HEK293 (cell line): ENCODE results near the gene UGT1A8.

ENCODE experiments used
- CTCF ChIA-PET: fragments of 350-600 bp; formaldehyde crosslinking; extraction: SDS; loops from one replicate; lab custom pipeline; 2021; ENCODE audit warnings: antibody characterized with exemption; lab: Yijun Ruan, JAX
- POLR2A ChIA-PET: fragments of 300-600 bp; formaldehyde crosslinking; extraction: SDS; loops from one replicate; lab custom pipeline; 2020; ENCODE audit warnings: antibody characterized with exemption, inconsistent platforms; lab: Yijun Ruan, JAX
- H3K27ac ChIP-seq: fragments of 200-500 bp; sonication (Bioruptor generic); 2 replicates; pipeline ENCODE4 v1.5.1; 2014; ENCODE audit warnings: low read depth, low read length, control low read depth, inconsistent platforms; ENCODE audit errors: extremely low read depth
- H3K36me3 ChIP-seq, 2 experiments: fragments of 200-500 bp in 1 of 2; sonication (Bioruptor generic) in 1 of 2; 1 replicate in 1 of 2; 2 replicates in 1 of 2; pipeline ENCODE4 v1.5.1; 2014 to 2017; ENCODE audit warnings: inconsistent platforms in 2 of 2, low read length in 2 of 2; ENCODE audit not compliant: control insufficient read depth in 2 of 2, insufficient read depth in 1 of 2
- H3K4me1 ChIP-seq: fragments of 200-500 bp; sonication (Bioruptor generic); 2 replicates; pipeline ENCODE4 v1.5.1; 2014; ENCODE audit warnings: mild to moderate bottlenecking, low read length, inconsistent platforms; ENCODE audit not compliant: control insufficient read depth, insufficient read depth
- H3K4me3 ChIP-seq: 2 replicates; pipeline ENCODE4 v1.5.1; 2011; ENCODE audit warnings: low read depth, mild to moderate bottlenecking, control low read depth, low read length, moderate library complexity
- H3K9me3 ChIP-seq: fragments of 200-500 bp; sonication (Bioruptor generic); 2 replicates; pipeline ENCODE4 v1.5.1; 2014; ENCODE audit warnings: low read depth, low read length, inconsistent platforms; ENCODE audit not compliant: control insufficient read depth, insufficient read depth
- GLI4 ChIP-seq: fragments of 450-650 bp; formaldehyde crosslinking; IDR thresholded peaks from 2 replicates; pipeline ENCODE4 v1.5.1; 2016; ENCODE audit warnings: missing biosample characterization, missing genetic modification characterization
- OSR2 ChIP-seq: fragments of 450-650 bp; formaldehyde crosslinking; IDR thresholded peaks from 2 replicates; pipeline ENCODE4 v1.5.1; 2016; ENCODE audit warnings: missing biosample characterization, missing genetic modification characterization
- SALL2 ChIP-seq: fragments of 450-650 bp; formaldehyde crosslinking; IDR thresholded peaks from 2 replicates; pipeline ENCODE4 v1.5.0; 2017; ENCODE audit warnings: missing biosample characterization, mild to moderate bottlenecking, missing genetic modification characterization, borderline replicate concordance
- WT1 ChIP-seq: fragments of 450-650 bp; formaldehyde crosslinking; IDR thresholded peaks from 2 replicates; pipeline ENCODE4 v1.5.1; 2016; ENCODE audit warnings: missing biosample characterization, missing genetic modification characterization
- ZBTB8A ChIP-seq: fragments of 450-650 bp; formaldehyde crosslinking; IDR thresholded peaks from 2 replicates; pipeline ENCODE4 v1.5.1; 2016; ENCODE audit warnings: missing biosample characterization, missing genetic modification characterization
- ZNF157 ChIP-seq: fragments of 450-650 bp; formaldehyde crosslinking; IDR thresholded peaks from 2 replicates; pipeline ENCODE4 v1.5.1; 2016; ENCODE audit warnings: missing biosample characterization, missing genetic modification characterization
- ZNF23 ChIP-seq: fragments of 450-650 bp; formaldehyde crosslinking; IDR thresholded peaks from 2 replicates; pipeline ENCODE4 v1.5.1; 2016; ENCODE audit warnings: missing biosample characterization, missing genetic modification characterization, borderline replicate concordance
- ZNF266 ChIP-seq: fragments of 450-650 bp; formaldehyde crosslinking; IDR thresholded peaks from 2 replicates; pipeline ENCODE4 v1.5.1; 2016; ENCODE audit warnings: missing biosample characterization, missing genetic modification characterization, low read depth
- ZNF335 ChIP-seq: fragments of 450-650 bp; formaldehyde crosslinking; conservative IDR thresholded peaks from 2 replicates; pipeline ENCODE4 v1.5.1; 2016; ENCODE audit warnings: missing biosample characterization, missing genetic modification characterization
- ZNF391 ChIP-seq: fragments of 450-650 bp; formaldehyde crosslinking; IDR thresholded peaks from 2 replicates; pipeline ENCODE4 v1.5.1; 2016; ENCODE audit warnings: low read depth, missing biosample characterization, missing genetic modification characterization, borderline replicate concordance
- ZNF48 ChIP-seq: fragments of 450-650 bp; formaldehyde crosslinking; IDR thresholded peaks from 2 replicates; pipeline ENCODE4 v1.5.1; 2016; ENCODE audit warnings: missing biosample characterization, missing genetic modification characterization
- ZNF560 ChIP-seq: fragments of 450-650 bp; formaldehyde crosslinking; IDR thresholded peaks from 2 replicates; pipeline ENCODE4 v1.5.1; 2017; ENCODE audit warnings: missing biosample characterization, missing genetic modification characterization, borderline replicate concordance
- ZNF610 ChIP-seq: fragments of 450-650 bp; formaldehyde crosslinking; IDR thresholded peaks from 2 replicates; pipeline ENCODE4 v1.5.1; 2016; ENCODE audit warnings: missing biosample characterization, missing genetic modification characterization, borderline replicate concordance
- ZNF670 ChIP-seq: fragments of 450-650 bp; formaldehyde crosslinking; IDR thresholded peaks from 2 replicates; pipeline ENCODE4 v1.5.1; 2016; ENCODE audit warnings: missing biosample characterization, missing genetic modification characterization, low read depth
- ZNF792 ChIP-seq: fragments of 450-650 bp; formaldehyde crosslinking; IDR thresholded peaks from 2 replicates; pipeline ENCODE4 v1.5.1; 2016; ENCODE audit warnings: missing biosample characterization, missing genetic modification characterization
- TF ChIP-seq, protein P1 (sequence below): fragments of 450-650 bp; formaldehyde crosslinking; IDR thresholded peaks from 2 replicates; pipeline ENCODE4 v1.5.1; 2016; ENCODE audit warnings: missing biosample characterization, missing genetic modification characterization, borderline replicate concordance
- TF ChIP-seq, protein P2 (sequence below): fragments of 450-650 bp; formaldehyde crosslinking; IDR thresholded peaks from 2 replicates; pipeline ENCODE4 v1.5.1; 2016; ENCODE audit warnings: missing biosample characterization, missing genetic modification characterization
- TF ChIP-seq, protein P3 (sequence below): fragments of 450-650 bp; formaldehyde crosslinking; conservative IDR thresholded peaks from 2 replicates; pipeline ENCODE4 v1.5.1; 2016; ENCODE audit warnings: low read depth, missing biosample characterization, missing genetic modification characterization
- TF ChIP-seq, protein P4 (sequence below): fragments of 450-650 bp; formaldehyde crosslinking; IDR thresholded peaks from 2 replicates; pipeline ENCODE4 v1.5.1; 2016; ENCODE audit warnings: missing biosample characterization, missing genetic modification characterization, low read depth
- TF ChIP-seq, protein P5 (sequence below): IDR thresholded peaks from 2 replicates; pipeline ENCODE4 v1.6.1; 2011; ENCODE audit warnings: mild to moderate bottlenecking, low read depth, low read length, borderline replicate concordance

UGT1A8 gene

DNA sequence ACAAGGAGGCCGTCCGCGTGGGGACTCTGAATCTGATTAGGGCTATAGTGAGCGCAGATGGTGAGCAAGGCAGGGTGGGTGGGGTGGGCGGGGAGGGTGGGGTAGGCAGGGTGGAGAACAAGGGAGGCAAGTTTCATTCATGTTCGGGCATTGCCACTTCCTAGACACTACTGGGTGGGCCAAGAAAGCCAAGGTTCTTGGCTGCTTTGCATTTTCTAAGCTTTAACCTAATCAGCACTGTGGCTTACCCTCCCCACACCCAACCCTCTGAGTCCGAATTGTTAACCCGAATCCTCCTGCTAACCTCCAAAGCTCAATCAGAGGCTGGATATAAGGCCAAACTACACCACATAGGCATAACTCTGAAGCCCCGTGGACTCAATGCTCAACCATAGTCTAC is 178.8 kb downstream of the UGT1A8 start (continued):
- TF ChIP-seq, protein P1, sequence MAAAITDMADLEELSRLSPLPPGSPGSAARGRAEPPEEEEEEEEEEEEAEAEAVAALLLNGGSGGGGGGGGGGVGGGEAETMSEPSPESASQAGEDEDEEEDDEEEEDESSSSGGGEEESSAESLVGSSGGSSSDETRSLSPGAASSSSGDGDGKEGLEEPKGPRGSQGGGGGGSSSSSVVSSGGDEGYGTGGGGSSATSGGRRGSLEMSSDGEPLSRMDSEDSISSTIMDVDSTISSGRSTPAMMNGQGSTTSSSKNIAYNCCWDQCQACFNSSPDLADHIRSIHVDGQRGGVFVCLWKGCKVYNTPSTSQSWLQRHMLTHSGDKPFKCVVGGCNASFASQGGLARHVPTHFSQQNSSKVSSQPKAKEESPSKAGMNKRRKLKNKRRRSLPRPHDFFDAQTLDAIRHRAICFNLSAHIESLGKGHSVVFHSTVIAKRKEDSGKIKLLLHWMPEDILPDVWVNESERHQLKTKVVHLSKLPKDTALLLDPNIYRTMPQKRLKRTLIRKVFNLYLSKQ (tag by site-specific recombination): no peak
- no peak for TF ChIP-seq ZNF391 (tag by site-specific recombination)
- no peak for TF ChIP-seq ZNF560
- no peak for TF ChIP-seq ZNF23 (tag by site-specific recombination)
- TF ChIP-seq GLI4 (tag by site-specific recombination): no peak
- no peak for TF ChIP-seq OSR2 (tag by site-specific recombination)
- TF ChIP-seq, protein P2, sequence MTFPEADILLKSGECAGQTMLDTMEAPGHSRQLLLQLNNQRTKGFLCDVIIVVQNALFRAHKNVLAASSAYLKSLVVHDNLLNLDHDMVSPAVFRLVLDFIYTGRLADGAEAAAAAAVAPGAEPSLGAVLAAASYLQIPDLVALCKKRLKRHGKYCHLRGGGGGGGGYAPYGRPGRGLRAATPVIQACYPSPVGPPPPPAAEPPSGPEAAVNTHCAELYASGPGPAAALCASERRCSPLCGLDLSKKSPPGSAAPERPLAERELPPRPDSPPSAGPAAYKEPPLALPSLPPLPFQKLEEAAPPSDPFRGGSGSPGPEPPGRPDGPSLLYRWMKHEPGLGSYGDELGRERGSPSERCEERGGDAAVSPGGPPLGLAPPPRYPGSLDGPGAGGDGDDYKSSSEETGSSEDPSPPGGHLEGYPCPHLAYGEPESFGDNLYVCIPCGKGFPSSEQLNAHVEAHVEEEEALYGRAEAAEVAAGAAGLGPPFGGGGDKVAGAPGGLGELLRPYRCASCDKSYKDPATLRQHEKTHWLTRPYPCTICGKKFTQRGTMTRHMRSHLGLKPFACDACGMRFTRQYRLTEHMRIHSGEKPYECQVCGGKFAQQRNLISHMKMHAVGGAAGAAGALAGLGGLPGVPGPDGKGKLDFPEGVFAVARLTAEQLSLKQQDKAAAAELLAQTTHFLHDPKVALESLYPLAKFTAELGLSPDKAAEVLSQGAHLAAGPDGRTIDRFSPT (tag by site-specific recombination): no peak

DNA sequence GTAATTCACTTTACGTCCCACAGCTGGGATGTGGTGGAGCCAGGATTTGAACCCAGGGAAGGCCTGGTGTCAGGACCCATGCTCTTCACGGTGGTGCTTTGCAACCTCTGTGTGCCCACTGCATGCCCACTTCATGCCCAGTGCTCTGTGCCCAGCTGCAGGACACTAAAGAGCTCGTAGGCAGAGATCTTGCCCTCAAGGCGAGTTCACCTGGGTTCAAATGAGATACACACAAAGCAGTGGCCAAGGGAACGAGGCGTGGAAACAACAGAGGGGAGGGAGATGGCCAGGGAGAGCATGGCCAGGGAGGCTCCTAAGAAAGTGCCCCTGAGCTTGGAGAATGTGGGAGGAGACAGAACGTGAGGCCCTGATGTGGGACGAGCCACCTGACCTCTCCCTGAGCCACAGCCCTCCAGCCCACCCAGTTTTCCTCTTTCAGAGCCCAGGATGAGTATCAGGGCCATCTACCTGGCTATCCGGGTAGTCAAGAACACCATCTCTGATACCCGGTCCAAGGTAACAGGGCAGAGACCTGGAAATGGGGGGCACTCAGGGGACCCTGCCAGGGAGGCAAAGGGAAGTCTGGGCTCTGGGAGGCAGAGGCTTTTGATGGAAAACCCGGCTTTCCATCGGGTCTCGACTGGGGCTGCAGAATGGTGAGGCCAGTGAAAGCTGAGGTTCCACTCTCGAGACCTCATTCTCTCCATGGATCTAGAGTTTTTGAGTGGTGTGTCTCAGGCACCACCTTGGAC is 181.1 kb downstream of the UGT1A8 start:
- Histone ChIP-seq H3K4me3 (no peak overlapping the region), H3K9me3 (no peaks in the 10 kb centered on the region), H3K36me3 (no peaks in the 10 kb centered on the region), H3K4me1 (no peaks in the 10 kb centered on the region), H3K27ac (no peak overlapping the region)
- CTCF ChIA-PET: interaction anchor here (0.6 kb wide), 1 partner anchor 1164 kb away, joined by 3 read pairs; no protein-coding TSS in a partner anchor
- POLR2A ChIA-PET: no interaction called here
- TF ChIP-seq ZNF266 (no peak), ZNF792 (no peak), SALL2 (no peak), ZNF610 (tag by site-specific recombination) (no peak), ZNF48 (tag by site-specific recombination) (no peak), ZBTB8A (tag by site-specific recombination) (no peak), ZNF335 (no peak), WT1 (no peak), ZNF670 (tag by site-specific recombination) (no peak), ZNF157 (no peak)
- TF ChIP-seq, protein P3, sequence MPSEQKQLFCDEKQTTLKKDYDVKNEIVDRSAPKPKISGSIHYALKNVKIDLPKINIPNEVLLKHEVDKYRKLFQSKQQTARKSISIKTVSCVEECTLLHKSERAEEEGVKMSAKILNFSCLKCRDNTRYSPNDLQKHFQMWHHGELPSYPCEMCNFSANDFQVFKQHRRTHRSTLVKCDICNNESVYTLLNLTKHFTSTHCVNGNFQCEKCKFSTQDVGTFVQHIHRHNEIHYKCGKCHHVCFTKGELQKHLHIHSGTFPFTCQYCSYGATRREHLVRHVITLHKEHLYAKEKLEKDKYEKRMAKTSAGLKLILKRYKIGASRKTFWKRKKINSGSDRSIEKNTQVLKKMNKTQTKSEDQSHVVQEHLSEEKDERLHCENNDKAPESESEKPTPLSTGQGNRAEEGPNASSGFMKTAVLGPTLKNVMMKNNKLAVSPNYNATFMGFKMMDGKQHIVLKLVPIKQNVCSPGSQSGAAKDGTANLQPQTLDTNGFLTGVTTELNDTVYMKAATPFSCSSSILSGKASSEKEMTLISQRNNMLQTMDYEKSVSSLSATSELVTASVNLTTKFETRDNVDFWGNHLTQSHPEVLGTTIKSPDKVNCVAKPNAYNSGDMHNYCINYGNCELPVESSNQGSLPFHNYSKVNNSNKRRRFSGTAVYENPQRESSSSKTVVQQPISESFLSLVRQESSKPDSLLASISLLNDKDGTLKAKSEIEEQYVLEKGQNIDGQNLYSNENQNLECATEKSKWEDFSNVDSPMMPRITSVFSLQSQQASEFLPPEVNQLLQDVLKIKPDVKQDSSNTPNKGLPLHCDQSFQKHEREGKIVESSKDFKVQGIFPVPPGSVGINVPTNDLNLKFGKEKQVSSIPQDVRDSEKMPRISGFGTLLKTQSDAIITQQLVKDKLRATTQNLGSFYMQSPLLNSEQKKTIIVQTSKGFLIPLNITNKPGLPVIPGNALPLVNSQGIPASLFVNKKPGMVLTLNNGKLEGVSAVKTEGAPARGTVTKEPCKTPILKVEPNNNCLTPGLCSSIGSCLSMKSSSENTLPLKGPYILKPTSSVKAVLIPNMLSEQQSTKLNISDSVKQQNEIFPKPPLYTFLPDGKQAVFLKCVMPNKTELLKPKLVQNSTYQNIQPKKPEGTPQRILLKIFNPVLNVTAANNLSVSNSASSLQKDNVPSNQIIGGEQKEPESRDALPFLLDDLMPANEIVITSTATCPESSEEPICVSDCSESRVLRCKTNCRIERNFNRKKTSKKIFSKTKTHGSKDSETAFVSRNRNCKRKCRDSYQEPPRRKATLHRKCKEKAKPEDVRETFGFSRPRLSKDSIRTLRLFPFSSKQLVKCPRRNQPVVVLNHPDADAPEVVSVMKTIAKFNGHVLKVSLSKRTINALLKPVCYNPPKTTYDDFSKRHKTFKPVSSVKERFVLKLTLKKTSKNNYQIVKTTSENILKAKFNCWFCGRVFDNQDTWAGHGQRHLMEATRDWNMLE (tag by site-specific recombination): no peak
- TF ChIP-seq, protein P4, sequence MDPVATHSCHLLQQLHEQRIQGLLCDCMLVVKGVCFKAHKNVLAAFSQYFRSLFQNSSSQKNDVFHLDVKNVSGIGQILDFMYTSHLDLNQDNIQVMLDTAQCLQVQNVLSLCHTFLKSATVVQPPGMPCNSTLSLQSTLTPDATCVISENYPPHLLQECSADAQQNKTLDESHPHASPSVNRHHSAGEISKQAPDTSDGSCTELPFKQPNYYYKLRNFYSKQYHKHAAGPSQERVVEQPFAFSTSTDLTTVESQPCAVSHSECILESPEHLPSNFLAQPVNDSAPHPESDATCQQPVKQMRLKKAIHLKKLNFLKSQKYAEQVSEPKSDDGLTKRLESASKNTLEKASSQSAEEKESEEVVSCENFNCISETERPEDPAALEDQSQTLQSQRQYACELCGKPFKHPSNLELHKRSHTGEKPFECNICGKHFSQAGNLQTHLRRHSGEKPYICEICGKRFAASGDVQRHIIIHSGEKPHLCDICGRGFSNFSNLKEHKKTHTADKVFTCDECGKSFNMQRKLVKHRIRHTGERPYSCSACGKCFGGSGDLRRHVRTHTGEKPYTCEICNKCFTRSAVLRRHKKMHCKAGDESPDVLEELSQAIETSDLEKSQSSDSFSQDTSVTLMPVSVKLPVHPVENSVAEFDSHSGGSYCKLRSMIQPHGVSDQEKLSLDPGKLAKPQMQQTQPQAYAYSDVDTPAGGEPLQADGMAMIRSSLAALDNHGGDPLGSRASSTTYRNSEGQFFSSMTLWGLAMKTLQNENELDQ (tag by site-specific recombination): no peak
- TF ChIP-seq, protein P5, sequence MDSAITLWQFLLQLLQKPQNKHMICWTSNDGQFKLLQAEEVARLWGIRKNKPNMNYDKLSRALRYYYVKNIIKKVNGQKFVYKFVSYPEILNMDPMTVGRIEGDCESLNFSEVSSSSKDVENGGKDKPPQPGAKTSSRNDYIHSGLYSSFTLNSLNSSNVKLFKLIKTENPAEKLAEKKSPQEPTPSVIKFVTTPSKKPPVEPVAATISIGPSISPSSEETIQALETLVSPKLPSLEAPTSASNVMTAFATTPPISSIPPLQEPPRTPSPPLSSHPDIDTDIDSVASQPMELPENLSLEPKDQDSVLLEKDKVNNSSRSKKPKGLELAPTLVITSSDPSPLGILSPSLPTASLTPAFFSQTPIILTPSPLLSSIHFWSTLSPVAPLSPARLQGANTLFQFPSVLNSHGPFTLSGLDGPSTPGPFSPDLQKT: no peak
